ENCODE measurements around the gene FZD8. TPM values are rescaled to one million over a fixed set of nuclear protein-coding genes. Genes with fewer than 3 reads are reported as not detected.

The FZD8 gene
- polyA plus RNA-seq, 1 experiment: 0.55 TPM

DNA sequence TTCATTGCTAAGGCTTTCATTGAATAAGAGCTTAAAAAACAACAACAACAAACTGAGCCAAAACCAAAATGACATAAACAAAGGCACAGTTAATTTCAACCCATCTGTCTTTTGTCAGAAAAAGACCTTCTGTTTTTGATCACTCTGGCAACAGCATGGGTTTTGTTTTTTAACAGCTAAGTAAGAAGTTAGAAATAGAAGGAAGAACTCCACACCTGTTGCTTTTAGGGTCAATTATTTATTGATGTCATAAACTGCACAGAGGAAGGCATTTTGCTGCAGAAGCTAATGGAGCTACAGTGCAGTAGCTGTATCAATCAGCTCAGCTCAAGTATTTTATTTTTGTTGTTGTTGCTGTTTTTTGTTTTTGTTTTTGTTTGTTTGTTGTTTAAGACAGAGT is 53.3 kb downstream of the FZD8 start:
- Histone ChIP-seq H3K27me3 (ENCODE audit: control insufficient read depth, insufficient read depth, low read length) (peaks cover 10% of the 10 kb centered on the region), H3K4me3 (ENCODE audit: low read depth, low read length) (no peak overlapping the region), H3K9me3 (ENCODE audit: control insufficient read depth, insufficient read depth, low read length) (0 out of 2 replicates have a peak, but pooled peaks cover 2% of the 10 kb centered on the region), H3K27ac (ENCODE audit: low read depth, low read length) (no peak overlapping the region)
- ChIA-PET POLR2A (no interaction called here), CTCF (interaction anchor here (1.5 kb wide), 1 partner anchor 25 kb away, joined by 7 read pairs; no protein-coding TSS in a partner anchor)
- TF ChIP-seq, protein P1, sequence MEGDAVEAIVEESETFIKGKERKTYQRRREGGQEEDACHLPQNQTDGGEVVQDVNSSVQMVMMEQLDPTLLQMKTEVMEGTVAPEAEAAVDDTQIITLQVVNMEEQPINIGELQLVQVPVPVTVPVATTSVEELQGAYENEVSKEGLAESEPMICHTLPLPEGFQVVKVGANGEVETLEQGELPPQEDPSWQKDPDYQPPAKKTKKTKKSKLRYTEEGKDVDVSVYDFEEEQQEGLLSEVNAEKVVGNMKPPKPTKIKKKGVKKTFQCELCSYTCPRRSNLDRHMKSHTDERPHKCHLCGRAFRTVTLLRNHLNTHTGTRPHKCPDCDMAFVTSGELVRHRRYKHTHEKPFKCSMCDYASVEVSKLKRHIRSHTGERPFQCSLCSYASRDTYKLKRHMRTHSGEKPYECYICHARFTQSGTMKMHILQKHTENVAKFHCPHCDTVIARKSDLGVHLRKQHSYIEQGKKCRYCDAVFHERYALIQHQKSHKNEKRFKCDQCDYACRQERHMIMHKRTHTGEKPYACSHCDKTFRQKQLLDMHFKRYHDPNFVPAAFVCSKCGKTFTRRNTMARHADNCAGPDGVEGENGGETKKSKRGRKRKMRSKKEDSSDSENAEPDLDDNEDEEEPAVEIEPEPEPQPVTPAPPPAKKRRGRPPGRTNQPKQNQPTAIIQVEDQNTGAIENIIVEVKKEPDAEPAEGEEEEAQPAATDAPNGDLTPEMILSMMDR (IDR thresholded peaks at IDR 0.05; ENCODE audit: low read depth, low read length): no peak
- DNase-seq (ENCODE audit: low read depth, low spot score): no peak

Other genes starting within 250 kb of the FZD8 start
- gene GJD4, start 37.0 kb downstream of the FZD8 start, polyA plus RNA-seq (2011; rRNA removed): not detected in 2 replicates

Data from AG04450 (cell line).